GM21360 (cell line): ENCODE measurements around the gene SRSF8.
A peak's percentile ranks its signal among the peaks of the same experiment; 100 is the strongest.
"Not testable (repeated sequence)": the region's sequence is repeated elsewhere in the genome, so short reads cannot be mapped to it uniquely, and the experiment has no call there.

Experiments used
- ATAC-seq: cut with Tn5 transposase; IDR thresholded peaks from one replicate; pipeline ENCODE4 v1.9.1; 2021; ENCODE audit warnings: mild to moderate bottlenecking, moderate library complexity; ENCODE audit not compliant: unreplicated experiment

Gene SRSF8, protein sequence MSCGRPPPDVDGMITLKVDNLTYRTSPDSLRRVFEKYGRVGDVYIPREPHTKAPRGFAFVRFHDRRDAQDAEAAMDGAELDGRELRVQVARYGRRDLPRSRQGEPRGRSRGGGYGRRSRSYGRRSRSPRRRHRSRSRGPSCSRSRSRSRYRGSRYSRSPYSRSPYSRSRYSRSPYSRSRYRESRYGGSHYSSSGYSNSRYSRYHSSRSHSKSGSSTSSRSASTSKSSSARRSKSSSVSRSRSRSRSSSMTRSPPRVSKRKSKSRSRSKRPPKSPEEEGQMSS

DNA sequence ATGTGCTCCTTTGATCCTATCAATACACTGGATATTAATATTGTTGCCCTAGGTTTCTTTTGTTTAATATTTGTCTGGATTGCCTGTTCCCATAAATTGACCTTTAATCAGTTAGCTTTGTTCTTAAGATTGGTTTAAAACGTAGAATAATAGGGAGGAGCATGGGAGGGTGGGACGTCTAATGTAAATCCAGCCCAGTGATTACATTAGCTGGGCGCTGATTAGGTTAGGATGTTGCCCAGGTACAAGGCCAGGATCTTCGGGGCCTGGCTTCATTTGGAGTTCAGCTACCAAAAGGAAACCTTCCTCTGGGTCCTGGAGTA lies at the start of gene SRSF8:
TSS of gene SRSF8 (plus strand) at position 204 of the 323 bp plus-strand sequence. CDS start 308 bp downstream, outside the sequence.
- peak; percentile 33 for ATAC-seq

DNA sequence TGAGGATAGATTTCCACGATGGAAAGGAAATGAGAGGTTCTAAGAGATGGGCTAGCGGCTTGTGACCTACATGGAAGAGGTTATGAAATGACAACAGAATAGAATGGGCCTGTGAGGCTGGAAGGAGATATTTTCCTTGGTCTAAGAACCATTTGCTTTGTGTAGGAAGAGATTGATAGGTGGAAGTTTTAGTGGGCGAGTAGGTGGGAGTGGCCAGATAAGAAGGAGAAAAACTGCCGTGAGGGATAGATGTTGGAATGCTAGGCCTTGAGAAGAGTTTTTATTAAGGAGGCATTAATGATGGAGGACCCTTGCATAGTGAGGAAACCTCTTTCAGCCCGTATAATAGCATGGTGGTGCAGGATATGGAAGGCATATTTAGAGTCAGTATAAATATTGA lies 45.3 kb upstream of the SRSF8 start:
- not testable (repeated sequence) for ATAC-seq

DNA sequence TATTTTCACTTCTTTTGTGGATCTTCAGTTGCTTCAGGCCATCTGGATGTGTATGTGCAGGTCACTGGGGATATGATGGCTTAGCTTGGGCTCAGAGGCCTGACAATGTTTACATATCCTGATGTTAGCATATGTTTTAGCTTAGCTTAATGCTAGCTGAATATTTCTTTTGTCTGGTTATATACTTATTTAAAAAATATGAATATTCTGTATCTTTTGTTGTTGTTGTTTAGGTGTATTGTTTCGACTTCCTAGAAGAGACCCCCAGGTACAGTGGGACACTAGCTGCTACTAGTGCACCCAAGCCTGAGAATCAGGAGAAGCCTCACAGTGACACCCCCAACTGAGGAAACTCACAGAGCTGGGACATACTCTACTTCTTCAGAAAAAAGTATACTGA lies 41.8 kb upstream of the SRSF8 start, which contains the start of gene KDM4E:
TSS of gene KDM4E (plus strand) at position 301 of the 400 bp plus-strand sequence. CDS start 300 bp downstream, outside the sequence.
- no peak for ATAC-seq

DNA sequence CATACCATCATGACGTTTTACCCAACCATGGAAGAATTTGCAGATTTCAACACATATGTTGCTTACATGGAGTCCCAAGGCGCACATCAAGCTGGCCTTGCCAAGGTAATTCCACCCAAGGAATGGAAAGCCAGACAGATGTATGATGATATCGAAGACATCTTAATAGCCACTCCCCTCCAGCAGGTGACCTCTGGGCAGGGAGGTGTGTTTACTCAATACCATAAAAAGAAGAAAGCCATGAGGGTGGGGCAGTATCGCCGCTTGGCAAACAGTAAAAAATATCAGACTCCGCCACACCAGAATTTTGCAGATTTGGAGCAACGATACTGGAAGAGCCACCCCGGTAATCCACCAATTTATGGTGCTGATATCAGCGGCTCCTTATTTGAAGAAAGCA lies 41.1 kb upstream of the SRSF8 start:
- ATAC-seq: not testable (repeated sequence)

DNA sequence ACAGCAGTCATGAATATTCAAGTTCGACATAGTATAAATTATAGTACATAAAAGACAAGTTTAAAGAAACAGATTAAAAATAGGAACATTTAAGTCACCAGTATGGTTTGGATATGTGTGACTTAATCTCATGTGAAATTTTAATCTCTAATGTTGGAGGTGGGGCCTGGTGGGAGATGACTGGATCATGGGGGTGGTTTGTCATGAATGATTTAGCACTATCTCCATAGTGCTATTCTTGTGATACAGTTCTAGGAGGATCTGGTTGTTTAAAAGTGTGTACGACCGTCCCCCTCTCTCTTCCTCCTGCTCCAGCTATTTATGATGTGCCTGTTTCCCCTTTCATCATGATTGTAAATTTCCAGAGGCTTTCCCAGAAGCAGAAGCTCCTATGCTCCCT lies 38.4 kb upstream of the SRSF8 start:
- no peak for ATAC-seq

DNA sequence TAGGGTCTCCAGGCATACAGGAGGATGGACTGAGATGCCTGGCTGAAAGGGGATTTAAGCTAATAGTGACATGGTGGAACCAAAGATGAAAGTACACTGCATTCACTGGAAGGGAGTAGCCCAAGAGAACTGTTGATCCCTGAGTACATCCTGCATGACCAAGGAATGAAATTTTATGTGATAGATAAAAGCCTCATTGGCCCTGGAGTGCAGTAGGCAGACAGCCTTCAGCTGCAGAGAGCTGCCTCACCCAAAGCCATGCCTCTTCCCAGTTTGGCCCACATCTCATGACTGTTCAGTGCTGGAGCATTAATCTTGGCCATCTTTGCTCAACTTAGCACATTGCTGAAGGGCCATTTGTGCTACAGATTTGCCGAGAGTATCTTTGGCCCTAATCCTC lies 33.7 kb upstream of the SRSF8 start:
- ATAC-seq: no peak

DNA sequence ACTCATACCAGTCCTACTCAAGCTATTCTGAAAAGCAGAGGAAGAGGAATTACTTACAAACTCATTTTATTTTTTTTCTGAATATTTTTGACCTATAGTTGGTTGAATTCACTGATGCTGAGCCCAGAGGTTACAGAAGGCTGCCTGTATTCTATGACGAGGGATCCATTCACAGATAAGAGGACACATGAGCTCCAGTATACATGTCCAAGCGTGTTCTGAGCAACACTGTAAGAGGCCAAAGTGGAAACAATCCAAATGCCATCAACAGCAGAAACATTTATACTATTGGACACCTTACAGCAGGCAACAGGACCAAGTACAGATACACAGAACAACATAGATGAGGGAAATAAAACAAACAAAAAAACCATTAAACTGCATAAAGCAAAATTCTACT lies 31.4 kb upstream of the SRSF8 start:
- ATAC-seq: no peak

DNA sequence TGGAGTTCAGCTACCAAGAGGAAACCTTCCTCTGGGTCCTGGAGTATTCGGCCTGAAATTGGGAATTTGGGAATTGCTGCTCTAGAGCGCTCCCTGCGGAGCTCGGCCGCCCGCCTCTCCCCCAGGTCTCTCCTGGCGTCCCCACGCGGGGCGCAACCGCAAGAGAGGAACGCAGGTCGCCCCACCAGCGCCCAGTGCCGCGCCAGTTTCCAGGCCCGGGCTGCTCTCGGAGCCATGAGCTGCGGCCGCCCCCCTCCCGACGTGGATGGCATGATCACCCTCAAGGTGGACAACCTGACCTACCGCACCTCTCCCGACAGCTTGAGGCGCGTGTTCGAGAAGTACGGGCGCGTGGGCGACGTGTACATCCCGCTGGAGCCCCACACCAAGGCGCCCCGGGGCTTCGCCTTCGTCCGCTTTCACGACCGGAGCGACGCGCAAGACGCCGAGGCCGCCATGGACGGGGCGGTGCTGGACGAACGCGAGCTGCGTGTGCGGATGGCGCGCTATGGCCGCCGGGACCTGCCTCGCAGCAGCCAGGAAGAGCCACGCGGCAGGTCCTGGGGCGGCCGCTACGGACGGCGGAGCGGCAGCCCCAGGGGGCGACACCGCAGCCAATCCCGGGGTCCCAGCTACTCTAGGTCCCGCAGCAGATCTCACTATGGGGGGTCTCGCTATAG lies 29.2 kb upstream of the SRSF8 start:
- ATAC-seq: not testable (repeated sequence)

DNA sequence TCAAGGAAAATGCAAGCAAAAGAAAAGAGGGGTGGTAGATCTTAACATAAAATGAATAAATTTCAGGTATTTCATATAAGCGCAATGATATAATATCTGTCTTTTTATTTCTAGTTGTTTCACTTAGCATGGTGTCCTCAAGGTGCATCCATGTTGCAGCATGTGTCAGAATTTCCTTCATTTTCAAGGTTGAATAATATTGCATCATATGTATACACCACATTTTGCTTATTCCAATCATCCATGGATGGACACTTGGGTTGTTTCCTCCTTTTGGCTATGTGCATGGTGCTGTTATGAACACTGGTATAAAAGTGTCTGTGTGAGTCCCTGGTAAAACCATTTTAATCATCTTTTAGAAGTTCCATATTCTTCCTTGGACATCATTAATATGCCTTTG lies 24.5 kb upstream of the SRSF8 start:
- no peak for ATAC-seq

DNA sequence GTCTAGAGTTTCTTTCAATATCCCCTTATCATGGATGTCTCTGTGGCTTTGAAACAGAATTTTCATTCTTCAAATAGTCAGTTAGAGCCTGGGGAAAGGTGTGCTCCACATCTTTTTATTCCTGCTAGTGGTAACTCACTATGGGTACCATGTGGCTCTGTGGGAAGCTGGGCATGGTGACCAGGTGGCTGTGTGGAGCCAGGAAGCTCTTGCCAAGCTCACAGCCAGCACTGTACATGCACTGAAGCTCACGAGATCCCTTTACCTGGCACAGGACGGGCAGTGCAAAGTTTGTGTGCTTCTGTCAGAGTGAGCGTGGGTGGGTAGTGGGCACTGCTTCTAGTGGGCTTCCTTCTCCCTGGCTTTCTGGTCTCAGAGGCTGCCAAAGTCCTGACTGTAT lies 23.8 kb upstream of the SRSF8 start:
- no peak for ATAC-seq

DNA sequence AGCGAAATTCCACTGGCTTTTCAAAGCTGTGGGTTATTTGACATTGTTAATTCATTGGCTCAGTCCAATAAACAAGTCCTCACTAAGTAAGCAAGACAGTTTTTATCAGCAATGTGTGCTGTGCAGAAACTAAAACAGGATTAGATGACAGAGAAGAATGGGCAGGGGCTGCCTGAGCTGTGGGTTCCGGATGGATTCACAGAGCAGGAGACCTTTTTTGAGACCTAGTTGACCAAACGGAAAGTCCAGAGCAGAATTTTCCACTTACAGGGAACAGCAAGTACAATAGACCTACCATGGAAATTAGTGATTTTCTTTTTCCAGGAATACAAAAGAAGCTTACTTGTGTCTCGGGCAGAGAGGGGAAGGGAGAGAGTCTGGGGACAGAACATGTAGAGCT lies 22.7 kb upstream of the SRSF8 start:
- no peak for ATAC-seq

DNA sequence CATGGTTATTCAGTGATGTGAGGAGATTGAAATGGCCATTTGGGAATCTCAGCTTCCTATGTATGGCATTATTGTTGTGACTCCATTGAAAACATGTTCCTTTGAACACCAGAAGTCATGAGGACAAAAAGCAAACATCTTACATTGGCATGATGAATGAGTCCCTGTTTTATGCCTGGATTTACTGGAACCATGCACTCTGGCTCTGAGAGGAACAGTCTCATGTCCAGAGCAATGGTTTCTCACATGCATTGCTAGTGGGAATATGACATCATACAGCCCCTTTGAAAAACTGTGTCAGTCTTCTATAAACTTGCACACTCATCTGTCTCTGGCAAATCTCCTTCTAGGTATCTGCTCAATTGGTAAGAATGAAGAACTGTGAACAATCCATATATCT lies 20.9 kb upstream of the SRSF8 start:
- no peak for ATAC-seq

DNA sequence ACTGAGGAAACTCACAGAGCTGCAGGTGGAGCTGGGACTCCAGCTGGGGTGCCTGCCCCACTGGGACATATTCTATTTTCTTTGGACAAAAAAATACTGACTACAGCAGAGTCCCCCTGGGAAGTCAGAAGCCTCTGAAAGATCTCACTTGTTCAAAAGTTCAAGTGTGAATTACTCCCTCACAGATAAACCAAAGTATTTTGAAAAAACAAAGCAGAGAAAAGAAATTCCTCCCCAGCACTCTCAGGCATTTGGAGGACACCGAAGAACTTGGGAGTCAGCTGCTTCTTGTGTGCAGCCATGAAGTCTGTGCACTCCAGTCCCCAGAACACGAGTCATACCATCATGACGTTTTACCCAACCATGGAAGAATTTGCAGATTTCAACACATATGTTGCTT lies 17.6 kb upstream of the SRSF8 start, which contains the start of gene KDM4F:
TSS of gene KDM4F (plus strand) at position 301 of the 400 bp plus-strand sequence.
- ATAC-seq: not testable (repeated sequence)

DNA sequence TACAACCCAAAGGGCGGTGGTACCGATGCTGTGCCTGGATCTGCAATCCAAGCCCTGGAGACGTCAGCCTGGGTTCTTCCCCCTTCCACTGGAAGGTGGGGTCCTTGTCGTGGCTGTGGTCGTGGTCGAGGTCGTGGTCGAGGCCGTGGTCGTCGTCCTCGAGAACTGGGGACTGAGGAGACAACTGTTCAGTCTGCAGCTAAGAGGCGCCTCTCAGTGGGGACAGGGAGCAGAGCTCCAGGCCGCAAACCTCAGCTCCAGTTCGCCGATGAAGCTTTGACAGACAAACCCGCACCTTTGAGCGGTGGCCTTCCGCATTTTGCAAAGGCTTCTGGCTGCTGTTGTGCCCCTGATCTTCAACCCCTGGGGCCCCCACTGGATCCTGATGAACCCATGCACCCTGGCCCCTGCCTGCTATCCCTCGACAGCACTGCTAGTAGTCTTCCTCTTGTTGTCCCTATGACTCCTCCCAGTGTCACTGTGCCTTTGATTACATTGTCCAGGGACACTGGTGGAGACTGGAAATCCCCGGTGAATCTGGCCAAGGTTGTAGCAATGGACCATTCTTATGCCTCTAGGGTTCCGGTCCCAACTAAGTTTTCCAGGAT lies 16.0 kb upstream of the SRSF8 start:
- ATAC-seq: no peak

DNA sequence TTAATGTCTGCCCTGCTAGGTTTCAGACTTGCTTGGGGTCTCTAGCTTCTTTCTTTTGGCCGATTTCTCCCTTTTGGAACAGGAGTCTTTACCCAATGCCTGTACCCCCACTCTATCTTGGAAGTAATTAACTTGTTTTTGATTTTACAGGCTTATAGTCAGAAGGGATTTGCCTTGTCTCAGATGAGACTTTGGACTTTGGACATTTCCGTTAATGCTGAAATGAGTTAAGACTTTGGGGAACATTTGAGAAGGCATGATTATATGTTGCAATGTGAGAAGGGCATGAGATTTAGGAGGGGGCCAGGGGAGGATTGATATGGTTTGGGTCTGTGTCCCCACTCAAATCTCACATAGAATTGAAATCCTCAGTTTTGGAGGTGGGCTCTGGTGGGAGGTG lies 12.4 kb upstream of the SRSF8 start:
- no peak for ATAC-seq

DNA sequence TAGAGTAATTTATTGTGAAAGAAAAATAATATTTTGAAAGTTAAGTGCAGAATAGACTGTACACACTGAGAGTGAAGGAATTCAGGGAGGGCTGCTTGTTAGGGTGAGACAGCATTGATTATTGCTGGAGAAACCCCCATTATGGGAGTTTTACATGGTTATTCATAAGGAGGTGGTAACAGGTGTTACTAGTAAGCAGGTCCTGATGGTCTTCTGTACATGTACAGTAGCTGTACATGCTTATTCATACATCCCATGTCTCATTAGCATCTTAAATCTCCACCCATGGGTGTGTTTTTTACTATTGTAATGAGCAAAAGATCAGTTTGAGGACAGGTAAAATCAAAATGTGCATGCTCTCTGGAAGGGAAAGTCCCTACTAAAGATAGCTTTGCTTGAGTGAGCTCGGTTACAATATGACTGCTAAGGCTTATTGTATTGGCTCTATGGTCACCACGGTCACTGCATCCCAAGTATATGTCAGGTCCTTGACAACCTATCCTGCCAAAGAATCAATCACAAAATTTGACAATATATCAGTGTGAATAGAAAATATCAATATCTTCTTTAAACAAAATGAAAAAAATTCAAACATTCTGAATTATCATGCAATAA lies 11.3 kb upstream of the SRSF8 start:
- peak; percentile 98 for ATAC-seq

DNA sequence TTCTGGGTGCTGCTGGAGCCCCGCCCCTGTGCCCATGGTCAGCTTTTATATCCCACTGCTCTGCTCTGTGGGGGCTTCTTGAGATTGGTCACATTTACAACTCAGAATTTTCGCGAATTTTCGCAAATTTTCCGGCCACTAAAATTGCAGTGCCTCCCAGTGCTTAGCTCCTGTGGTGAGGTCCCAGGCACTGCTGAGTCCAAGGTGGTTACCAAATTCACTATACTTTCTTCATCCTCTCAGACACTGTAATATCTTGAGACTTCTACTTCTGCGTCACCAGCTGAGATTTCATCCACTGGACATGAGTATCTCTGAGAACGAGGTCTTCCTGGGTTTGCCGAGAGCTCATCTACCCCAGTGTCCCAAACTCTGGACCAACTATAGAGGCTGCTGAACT lies 8.8 kb upstream of the SRSF8 start:
- no peak for ATAC-seq

DNA sequence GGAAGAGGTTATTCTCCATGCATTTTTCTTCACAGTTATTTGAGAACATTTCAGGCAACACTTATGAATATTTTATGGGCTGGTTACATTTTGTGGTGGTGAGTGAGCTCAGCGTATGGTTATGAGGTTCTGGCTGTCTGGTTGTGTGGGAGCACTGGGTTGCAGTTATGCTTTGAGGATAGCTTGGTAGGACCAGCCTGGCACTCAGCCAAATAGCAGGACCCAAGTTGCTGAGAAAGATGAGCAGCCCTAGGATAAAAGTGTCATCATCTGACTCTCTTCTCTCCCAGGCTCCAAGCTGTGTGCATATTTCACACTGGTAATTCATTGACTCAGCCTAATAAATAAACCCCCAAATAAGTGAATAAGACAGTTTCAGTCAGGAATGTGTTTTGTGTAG lies 8.1 kb upstream of the SRSF8 start:
- ATAC-seq: no peak

DNA sequence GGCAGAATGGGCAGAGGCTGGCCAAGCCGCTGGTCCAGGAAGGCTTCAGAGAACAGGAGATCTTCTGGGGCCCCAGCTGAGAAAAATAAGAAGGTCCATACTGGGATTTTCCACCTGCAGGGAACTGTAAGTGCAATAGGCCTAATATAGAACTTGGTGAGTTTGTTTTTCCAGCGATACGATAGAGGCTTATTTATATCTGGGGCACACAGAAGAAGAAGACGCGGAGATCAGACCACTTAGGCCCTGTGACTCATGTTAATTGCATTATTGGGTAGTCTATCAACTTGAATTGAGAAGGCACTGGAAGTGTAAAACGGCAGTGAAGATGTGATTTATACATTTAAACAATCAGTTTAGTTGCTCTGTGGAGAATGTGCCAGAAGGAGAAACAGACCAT lies 7.7 kb upstream of the SRSF8 start:
- ATAC-seq: no peak

DNA sequence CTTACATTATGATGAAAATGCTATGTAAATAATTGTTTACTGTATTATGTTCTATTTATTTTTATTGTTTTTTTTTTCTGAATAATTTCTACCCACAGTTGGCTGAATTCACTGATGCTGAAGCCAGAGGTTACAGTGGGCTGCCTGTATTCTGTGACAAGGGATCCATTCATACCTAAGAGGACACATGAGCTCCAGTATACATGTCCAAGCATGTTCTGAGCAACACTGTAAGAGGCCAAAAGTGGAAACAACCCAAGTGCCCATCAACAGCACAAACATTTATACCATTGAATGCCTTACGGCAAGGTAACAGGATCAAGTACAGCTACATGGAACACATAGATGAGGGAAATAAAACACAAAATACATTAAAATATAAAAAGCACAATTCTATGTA lies 1.4 kb upstream of the SRSF8 start:
- ATAC-seq: no peak

DNA sequence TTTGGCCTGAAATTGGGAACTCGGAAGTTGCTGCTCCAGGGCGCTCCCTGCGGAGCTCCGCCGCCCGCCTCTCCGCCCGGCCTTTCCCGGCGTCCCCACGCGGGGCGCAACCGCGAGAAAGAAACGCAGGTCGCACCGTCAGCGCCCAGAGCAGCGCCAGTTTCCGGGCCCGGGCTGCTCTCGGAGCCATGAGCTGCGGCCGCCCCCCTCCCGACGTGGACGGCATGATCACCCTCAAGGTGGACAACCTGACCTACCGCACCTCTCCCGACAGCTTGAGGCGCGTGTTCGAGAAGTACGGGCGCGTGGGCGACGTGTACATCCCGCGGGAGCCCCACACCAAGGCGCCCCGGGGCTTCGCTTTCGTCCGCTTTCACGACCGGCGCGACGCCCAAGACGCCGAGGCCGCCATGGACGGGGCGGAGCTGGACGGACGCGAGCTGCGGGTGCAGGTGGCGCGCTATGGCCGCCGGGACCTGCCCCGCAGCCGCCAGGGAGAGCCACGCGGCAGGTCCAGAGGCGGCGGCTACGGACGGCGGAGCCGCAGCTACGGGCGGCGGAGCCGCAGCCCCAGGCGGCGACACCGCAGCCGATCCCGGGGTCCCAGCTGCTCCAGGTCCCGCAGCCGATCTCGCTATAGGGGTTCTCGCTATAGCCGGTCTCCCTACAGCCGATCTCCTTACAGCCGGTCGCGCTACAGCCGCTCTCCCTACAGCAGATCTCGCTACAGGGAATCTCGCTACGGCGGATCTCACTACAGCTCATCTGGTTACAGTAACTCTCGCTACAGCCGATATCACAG lies 521 bp downstream of the SRSF8 start:
- ATAC-seq: peak; percentile 53
